Neural crest cell (in vitro differentiated cells): ENCODE results near the gene CGA. TPM values are rescaled to one million over a fixed set of nuclear protein-coding genes. Genes with fewer than 3 reads are reported as not detected.

ENCODE experiments used
- DNase-seq: peaks from one replicate; pipeline ENCODE4 v3.0.0; 2021; ENCODE audit warnings: low read depth, mixed read lengths, low spot score
- H3K27ac Mint-ChIP-seq: one replicate; pipeline ENCODE4 v1.8.0; 2021; ENCODE audit warnings: mild to moderate bottlenecking, mixed read lengths; ENCODE audit not compliant: unreplicated experiment
- H3K27me3 Mint-ChIP-seq: 2 replicates; pipeline ENCODE4 v1.8.0; 2021; ENCODE audit warnings: low read depth, mild to moderate bottlenecking, mixed read lengths
- H3K36me3 Mint-ChIP-seq: 2 replicates; pipeline ENCODE4 v1.8.0; 2021; ENCODE audit warnings: low read depth, mild to moderate bottlenecking, mixed read lengths
- H3K4me1 Mint-ChIP-seq: 2 replicates; pipeline ENCODE4 v1.8.0; 2021; ENCODE audit warnings: mixed read lengths
- H3K4me3 Mint-ChIP-seq: one replicate; pipeline ENCODE4 v1.8.0; 2021; ENCODE audit warnings: mild to moderate bottlenecking, mixed read lengths
- H3K9me3 Mint-ChIP-seq: 2 replicates; pipeline ENCODE4 v1.8.0; 2021; ENCODE audit warnings: mixed read lengths
- CTCF ChIP-seq: fragments of 200-600 bp; sonication (generic); conservative IDR thresholded peaks from 2 replicates; pipeline ENCODE4 v1.5.0; 2021; ENCODE audit warnings: antibody characterized with exemption, mild to moderate bottlenecking
- total RNA-seq: library from RNA; stranded (reverse); gene quantifications from 2 replicates; pipeline ENCODE4 v1.2.1, GENCODE V29; 2021

The CGA gene
- total RNA-seq, 1 donor from 2014 or later = not detected

DNA sequence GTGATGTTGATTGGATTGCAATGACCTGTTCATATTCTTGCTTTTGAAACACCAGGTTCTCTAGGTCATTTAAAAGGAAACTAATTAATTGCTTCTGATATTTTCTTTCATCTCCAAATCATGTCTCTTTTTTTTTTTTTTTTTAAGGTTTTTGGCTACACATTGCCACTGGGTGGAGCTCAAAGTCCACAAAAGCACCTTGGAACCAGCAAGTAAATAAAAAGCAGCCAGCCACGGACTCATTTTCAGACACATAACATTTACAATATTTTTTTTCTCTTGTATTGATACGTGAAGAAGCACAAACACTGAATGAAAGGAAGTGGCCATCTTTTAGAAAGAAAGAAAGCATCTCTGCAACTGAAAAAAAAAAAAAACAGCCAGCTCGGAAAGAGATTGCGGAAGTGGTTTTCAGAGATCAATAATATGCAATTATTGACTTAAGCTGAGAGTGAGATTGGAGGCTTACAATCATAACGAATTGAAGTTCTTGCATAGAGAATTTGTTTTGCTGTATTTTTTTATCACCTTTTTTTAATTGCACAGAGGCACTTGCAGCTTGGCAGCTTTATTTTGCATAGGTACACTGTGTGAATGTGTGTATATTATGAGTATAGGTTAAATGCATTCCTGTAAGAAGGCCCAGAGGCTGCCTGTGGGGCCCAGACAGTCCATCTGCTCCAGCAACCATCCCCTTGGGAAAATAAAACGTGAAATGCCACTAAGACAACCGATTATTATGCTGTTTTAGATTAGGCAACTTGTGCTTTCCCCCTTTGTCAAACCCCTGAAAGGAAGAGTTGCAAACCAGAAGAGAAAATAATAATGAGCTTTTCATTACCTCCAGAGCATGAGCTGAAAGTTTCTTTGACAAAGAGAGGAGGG is 28.2 kb downstream of the CGA start:
- DNase-seq = peak; percentile 46
- no peaks in the 10 kb centered on the region for H3K9me3 Mint-ChIP-seq
- H3K27me3 Mint-ChIP-seq = peaks cover 13% of the 10 kb centered on the region
- peak overlapping the region; percentile 81 for H3K27ac Mint-ChIP-seq
- TF ChIP-seq CTCF = peak; percentile 86
- peak overlapping the region; percentile 81 for H3K4me3 Mint-ChIP-seq
- no peaks in the 10 kb centered on the region for H3K36me3 Mint-ChIP-seq
- H3K4me1 Mint-ChIP-seq = peaks cover 15% of the 10 kb centered on the region

GRCh38 chr6:87065117-87065516 is 29.8 kb downstream of the CGA start:
- no peak for TF ChIP-seq CTCF
- Mint-ChIP-seq H3K9me3 (no peaks in the 10 kb centered on the region), H3K4me3 (no peak overlapping the region), H3K4me1 (peaks cover 15% of the 10 kb centered on the region), H3K27ac (no peak overlapping the region), H3K27me3 (peaks cover 13% of the 10 kb centered on the region), H3K36me3 (no peaks in the 10 kb centered on the region)
- no peak for DNase-seq

- H3K36me3 Mint-ChIP-seq = no peaks in the 10 kb centered on the region
- no peak for TF ChIP-seq CTCF
- DNase-seq = no peak
- H3K9me3 Mint-ChIP-seq = no peaks in the 10 kb centered on the region
- H3K27me3 Mint-ChIP-seq = peaks cover 13% of the 10 kb centered on the region
- no peak overlapping the region for H3K27ac Mint-ChIP-seq
- no peak overlapping the region for H3K4me3 Mint-ChIP-seq
- H3K4me1 Mint-ChIP-seq = no peaks in the 10 kb centered on the region
Observed at GRCh38 chr6:87059943-87060342, 35.0 kb downstream of the CGA start.

GRCh38 chr6:87054143-87054833 is 40.6 kb downstream of the CGA start:
- no peak for TF ChIP-seq CTCF
- H3K27ac Mint-ChIP-seq = no peak overlapping the region

DNA sequence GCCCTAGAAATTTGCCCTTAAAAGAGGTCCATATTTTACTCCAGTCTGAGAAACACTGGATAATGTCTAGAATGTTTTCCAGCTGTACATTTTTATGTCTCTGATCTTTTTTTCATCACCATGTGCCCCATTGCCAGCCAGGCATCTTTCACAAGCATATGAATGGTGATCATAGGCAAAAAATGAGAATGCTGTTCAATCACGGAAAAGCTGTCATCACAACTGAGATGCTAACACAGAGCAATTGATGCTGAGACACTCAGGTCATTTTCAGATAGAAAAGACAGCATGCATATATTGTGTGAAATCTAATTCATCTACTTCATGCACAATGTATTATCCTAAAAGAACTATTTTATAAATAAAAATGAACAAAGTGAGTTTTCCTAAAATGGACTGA is 41.6 kb downstream of the CGA start:
- TF ChIP-seq CTCF = no peak
- Mint-ChIP-seq H3K27me3 (peaks cover 22% of the 10 kb centered on the region), H3K4me3 (no peak overlapping the region), H3K27ac (no peak overlapping the region), H3K4me1 (no peaks in the 10 kb centered on the region), H3K36me3 (no peaks in the 10 kb centered on the region), H3K9me3 (no peaks in the 10 kb centered on the region)
- DNase-seq = no peak

More at GRCh38 chr6:87054143-87054833, 40.6 kb downstream of the CGA start:
- Mint-ChIP-seq H3K36me3 (no peaks in the 10 kb centered on the region), H3K9me3 (no peaks in the 10 kb centered on the region), H3K4me1 (no peaks in the 10 kb centered on the region), H3K4me3 (no peak overlapping the region), H3K27me3 (peaks cover 15% of the 10 kb centered on the region)
- DNase-seq = no peak
